ENCODE results near the gene ID4.

- TF ChIP-seq CTCF (IDR thresholded peaks at IDR 0.05) (no peak), EP300 (IDR thresholded peaks at IDR 0.05) (no peak), POLR2A (IDR thresholded peaks at IDR 0.05) (no peak), POLR2AphosphoS5 (IDR thresholded peaks at IDR 0.05) (no peak)
Observed at GRCh38 chr6:19866985-19867627, 29.9 kb downstream of the ID4 start.
